ENCODE data around the gene GRK5. TPM values are rescaled to one million over a fixed set of nuclear protein-coding genes. Genes with fewer than 3 reads are reported as not detected.

The GRK5 gene
- total RNA-seq, 1 donor from 2014 or later, result 52.8 TPM

DNA sequence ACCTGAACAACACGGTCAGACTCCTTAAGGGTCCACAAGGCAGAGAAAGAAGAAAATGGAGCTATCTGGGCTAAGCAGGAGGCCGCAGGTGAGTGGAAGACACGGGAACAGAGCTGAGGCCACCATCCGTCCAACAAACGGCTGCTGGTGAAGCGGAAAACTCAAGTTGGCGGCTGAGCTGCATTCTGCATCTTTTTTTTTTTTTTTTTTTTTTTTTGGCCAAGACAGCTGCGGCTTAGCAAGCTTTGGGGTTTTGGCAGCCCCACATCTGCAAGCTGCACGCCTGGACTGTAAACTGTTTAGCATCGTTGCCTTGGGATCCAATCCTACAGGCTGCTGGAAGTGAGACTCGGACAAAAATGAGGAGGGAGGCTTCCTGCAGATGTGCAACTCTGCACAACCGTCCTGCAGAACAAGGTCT lies 297.8 kb downstream of the GRK5 start:
- no peaks in the 10 kb centered on the region for H3K36me3 ChIP-seq
- H3K4me3 ChIP-seq, result no peak overlapping the region
- H3K4me1 ChIP-seq, result peaks cover 1% of the 10 kb centered on the region
- H3K9me3 ChIP-seq (replicated peaks), result no peaks in the 10 kb centered on the region
- no peak overlapping the region for H3K27ac ChIP-seq (replicated peaks)
- DNase-seq, result no peak
- intact Hi-C loops (cut with micrococcal nuclease), result no loop called here
- H3K27me3 ChIP-seq (ENCODE audit: low read depth), result peaks cover 13% of the 10 kb centered on the region
- TF ChIP-seq, protein P1, sequence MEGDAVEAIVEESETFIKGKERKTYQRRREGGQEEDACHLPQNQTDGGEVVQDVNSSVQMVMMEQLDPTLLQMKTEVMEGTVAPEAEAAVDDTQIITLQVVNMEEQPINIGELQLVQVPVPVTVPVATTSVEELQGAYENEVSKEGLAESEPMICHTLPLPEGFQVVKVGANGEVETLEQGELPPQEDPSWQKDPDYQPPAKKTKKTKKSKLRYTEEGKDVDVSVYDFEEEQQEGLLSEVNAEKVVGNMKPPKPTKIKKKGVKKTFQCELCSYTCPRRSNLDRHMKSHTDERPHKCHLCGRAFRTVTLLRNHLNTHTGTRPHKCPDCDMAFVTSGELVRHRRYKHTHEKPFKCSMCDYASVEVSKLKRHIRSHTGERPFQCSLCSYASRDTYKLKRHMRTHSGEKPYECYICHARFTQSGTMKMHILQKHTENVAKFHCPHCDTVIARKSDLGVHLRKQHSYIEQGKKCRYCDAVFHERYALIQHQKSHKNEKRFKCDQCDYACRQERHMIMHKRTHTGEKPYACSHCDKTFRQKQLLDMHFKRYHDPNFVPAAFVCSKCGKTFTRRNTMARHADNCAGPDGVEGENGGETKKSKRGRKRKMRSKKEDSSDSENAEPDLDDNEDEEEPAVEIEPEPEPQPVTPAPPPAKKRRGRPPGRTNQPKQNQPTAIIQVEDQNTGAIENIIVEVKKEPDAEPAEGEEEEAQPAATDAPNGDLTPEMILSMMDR (IDR thresholded peaks at IDR 0.05; ENCODE audit: borderline replicate concordance), result no peak

Small RNA genes lying within 50 kb of the gene (microRNA-seq; reads per million reads assigned to microRNA genes)
- gene MIR4681, result not detected

Other genes with a start within 250 kb of the GRK5 start
- gene NANOS1, start 177.9 kb upstream of the GRK5 start, total RNA-seq, result 11.7 TPM
- gene EIF3A, start 126.8 kb upstream of the GRK5 start, total RNA-seq, result 103 TPM
- 18.3 TPM for gene DENND10, start 103.5 kb upstream of the GRK5 start, total RNA-seq
- 52.7 TPM for gene SFXN4, start 41.9 kb upstream of the GRK5 start, total RNA-seq
- gene PRDX3, start 28.8 kb upstream of the GRK5 start, total RNA-seq, result 301 TPM

Measured in left ventricle myocardium inferior (tissue), 1 donor.